ENCODE data around the gene C16orf96.

C16orf96 gene

GRCh38 chr16:4556112-4556511 lies at the start of gene C16orf96:
Gene C16orf96, plus strand, starts transcription at chr16:4556340. Its CDS starts 150 bp downstream, at chr16:4556490.
- no peak for DNase-seq
- Histone ChIP-seq H3K4me1 (ENCODE audit: insufficient read depth, low read length) (no peaks in the 10 kb centered on the region), H4K20me1 (ENCODE audit: insufficient read depth, low read length) (no peaks in the 10 kb centered on the region), H2AFZ (ENCODE audit: low read depth, low read length) (no peak within 1 kb of the TSS), H3K27ac (ENCODE audit: low read length) (no peak within 1 kb of the TSS), H3K4me2 (ENCODE audit: insufficient read depth, low read length) (no peak within 1 kb of the TSS), H3K36me3 (ENCODE audit: insufficient read depth, low read length) (no peaks in the 10 kb centered on the region), H3K4me3 (ENCODE audit: low read depth in 1 of 2, low read length in 2 of 2) (no peak within 1 kb of the TSS), H3K9ac (ENCODE audit: low read depth, low read length) (no peak within 1 kb of the TSS), H3K79me2 (ENCODE audit: insufficient read depth, low read length) (no peaks in the 10 kb centered on the region), H3K9me3 (ENCODE audit: insufficient read depth, low read length, severe bottlenecking) (no peaks in the 10 kb centered on the region), H3K27me3 (ENCODE audit: insufficient read depth, low read length, poor library complexity) (peaks cover 5% of the 10 kb centered on the region)
- no peak for ATAC-seq (ENCODE audit: insufficient read depth, low read depth)
- TF ChIP-seq EZH2 (IDR thresholded peaks at IDR 0.05; ENCODE audit: borderline replicate concordance, low read depth, low read length, severe bottlenecking) = no peak
- no peak for TF ChIP-seq CTCF (IDR thresholded peaks at IDR 0.05; ENCODE audit: borderline replicate concordance, extremely low read depth, low read length, poor library complexity, severe bottlenecking)

- Histone ChIP-seq H3K9ac (ENCODE audit: low read depth, low read length) (no peak overlapping the region), H4K20me1 (ENCODE audit: insufficient read depth, low read length) (peaks cover 23% of the 10 kb centered on the region), H3K4me1 (ENCODE audit: insufficient read depth, low read length) (no peaks in the 10 kb centered on the region), H2AFZ (ENCODE audit: low read depth, low read length) (no peak overlapping the region), H3K9me3 (ENCODE audit: insufficient read depth, low read length, severe bottlenecking) (no peaks in the 10 kb centered on the region), H3K4me3 (ENCODE audit: low read depth in 1 of 2, low read length in 2 of 2) (no peak overlapping the region), H3K79me2 (ENCODE audit: insufficient read depth, low read length) (peaks cover 15% of the 10 kb centered on the region; the same call in 1 of the 2 replicates), H3K27me3 (ENCODE audit: insufficient read depth, low read length, poor library complexity) (no peaks in the 10 kb centered on the region), H3K4me2 (ENCODE audit: insufficient read depth, low read length) (no peak overlapping the region), H3K36me3 (ENCODE audit: insufficient read depth, low read length) (peaks cover 58% of the 10 kb centered on the region), H3K27ac (ENCODE audit: low read length) (no peak overlapping the region)
- ATAC-seq (ENCODE audit: insufficient read depth, low read depth) (peak; percentile 94), DNase-seq (peak; percentile 57)
- TF ChIP-seq CTCF (IDR thresholded peaks at IDR 0.05; ENCODE audit: borderline replicate concordance, extremely low read depth, low read length, poor library complexity, severe bottlenecking) (peak; percentile 88), EZH2 (IDR thresholded peaks at IDR 0.05; ENCODE audit: borderline replicate concordance, low read depth, low read length, severe bottlenecking) (no peak)
Observed at GRCh38 chr16:4506450-4506849, 49.7 kb upstream of the C16orf96 start.

- no peak overlapping the region for H3K27ac ChIP-seq (ENCODE audit: low read length)
- TF ChIP-seq EZH2 (IDR thresholded peaks at IDR 0.05; ENCODE audit: borderline replicate concordance, low read depth, low read length, severe bottlenecking) = no peak
- no peak for TF ChIP-seq CTCF (IDR thresholded peaks at IDR 0.05; ENCODE audit: borderline replicate concordance, extremely low read depth, low read length, poor library complexity, severe bottlenecking)
- H3K79me2 ChIP-seq (ENCODE audit: insufficient read depth, low read length) = peaks cover 11% of the 10 kb centered on the region; the same call in 1 of the 2 replicates
- H3K4me2 ChIP-seq (ENCODE audit: insufficient read depth, low read length) = no peak overlapping the region
- no peaks in the 10 kb centered on the region for H3K4me1 ChIP-seq (ENCODE audit: insufficient read depth, low read length)
- ATAC-seq (ENCODE audit: insufficient read depth, low read depth) (no peak), DNase-seq (no peak)
- no peak overlapping the region for H3K9ac ChIP-seq (ENCODE audit: low read depth, low read length)
- H3K9me3 ChIP-seq (ENCODE audit: insufficient read depth, low read length, severe bottlenecking) = no peaks in the 10 kb centered on the region
- peaks cover 20% of the 10 kb centered on the region for H4K20me1 ChIP-seq (ENCODE audit: insufficient read depth, low read length)
- H3K27me3 ChIP-seq (ENCODE audit: insufficient read depth, low read length, poor library complexity) = no peaks in the 10 kb centered on the region
- no peak overlapping the region for H3K4me3 ChIP-seq (ENCODE audit: low read depth in 1 of 2, low read length in 2 of 2)
- H2AFZ ChIP-seq (ENCODE audit: low read depth, low read length) = no peak overlapping the region
- peaks cover 70% of the 10 kb centered on the region for H3K36me3 ChIP-seq (ENCODE audit: insufficient read depth, low read length)
Observed at GRCh38 chr16:4507588-4508345, 48.4 kb upstream of the C16orf96 start.
